Activated naive CD4-positive, alpha-beta T cell treated with anti-CD3 and anti-CD28 coated beads, Interleukin-2, amount 50 U/mL, for 16 hours (primary cell): ENCODE data around the gene DAB1.

Experiments used
- DNase-seq: peaks from one replicate; pipeline ENCODE4 v3.0.0-alpha.2; 2020

DAB1 gene

GRCh38 chr1:57423656-57424211 is at the start of gene DAB1:
Gene DAB1, minus strand, starts transcription at chr1:57424060. Its CDS starts 133,030 bp downstream, at chr1:57291030.
- DNase-seq: no peak

GRCh38 chr1:57473448-57473847 is 49.6 kb upstream of the DAB1 start:
- no peak for DNase-seq

- no peak for DNase-seq
Observed at GRCh38 chr1:57471995-57472394, 48.1 kb upstream of the DAB1 start.

GRCh38 chr1:57470036-57470435 is 46.2 kb upstream of the DAB1 start:
- DNase-seq: no peak

GRCh38 chr1:57468641-57469523 is 45.0 kb upstream of the DAB1 start:
- no peak for DNase-seq

GRCh38 chr1:57467830-57468229 is 44.0 kb upstream of the DAB1 start:
- no peak for DNase-seq

- DNase-seq: no peak
Observed at GRCh38 chr1:57464756-57465155, 40.9 kb upstream of the DAB1 start.

GRCh38 chr1:57463343-57463742 is 39.5 kb upstream of the DAB1 start:
- no peak for DNase-seq

GRCh38 chr1:57461405-57461804 is 37.5 kb upstream of the DAB1 start:
- no peak for DNase-seq

- DNase-seq: no peak
Observed at GRCh38 chr1:57451516-57451915, 27.7 kb upstream of the DAB1 start.

GRCh38 chr1:57450981-57451380 is 27.1 kb upstream of the DAB1 start:
- DNase-seq: no peak

GRCh38 chr1:57447551-57447950 is 23.7 kb upstream of the DAB1 start:
- DNase-seq: no peak

- no peak for DNase-seq
Observed at GRCh38 chr1:57443004-57443403, 19.1 kb upstream of the DAB1 start.

GRCh38 chr1:57440096-57440495 is 16.2 kb upstream of the DAB1 start:
- DNase-seq: no peak

- DNase-seq: no peak
Observed at GRCh38 chr1:57431400-57431799, 7.5 kb upstream of the DAB1 start.

- DNase-seq: no peak
Observed at GRCh38 chr1:57424231-57425027, 569 bp upstream of the DAB1 start.

- no peak for DNase-seq
Observed at GRCh38 chr1:57423135-57423655, 665 bp downstream of the DAB1 start.

- DNase-seq: no peak
Observed at GRCh38 chr1:57422271-57423134, 1.4 kb downstream of the DAB1 start.

- DNase-seq: no peak
Observed at GRCh38 chr1:57421806-57422205, 2.1 kb downstream of the DAB1 start.

- DNase-seq: no peak
Observed at GRCh38 chr1:57420981-57421785, 2.7 kb downstream of the DAB1 start.

GRCh38 chr1:57418971-57419370 is 4.9 kb downstream of the DAB1 start:
- no peak for DNase-seq

GRCh38 chr1:57411262-57411661 is 12.6 kb downstream of the DAB1 start:
- DNase-seq: no peak
